Hepatocyte (in vitro differentiated cells): ENCODE data around the gene ZNF444.

ENCODE experiments used
- CTCF ChIP-seq: fragments of 200-600 bp; sonication (generic); IDR thresholded peaks from 2 replicates; pipeline ENCODE4 v1.5.1; 2016; ENCODE audit warnings: antibody characterized with exemption, mild to moderate bottlenecking; ENCODE audit not compliant: poor library complexity
- EZH2 ChIP-seq: fragments of 200-600 bp; sonication (generic); IDR thresholded peaks from 2 replicates; pipeline ENCODE4 v1.6.1; 2016; ENCODE audit warnings: antibody characterized with exemption, mild to moderate bottlenecking, borderline replicate concordance
- EZH2phosphoT487 ChIP-seq: fragments of 200-600 bp; sonication (generic); IDR thresholded peaks from one replicate; pipeline ENCODE4 v1.6.1; 2018; ENCODE audit warnings: antibody characterized with exemption, mild to moderate bottlenecking, low read depth, moderate library complexity; ENCODE audit not compliant: unreplicated experiment, severe bottlenecking

GRCh38 chr19:56174550-56174949 lies 33.5 kb downstream of the ZNF444 start:
- TF ChIP-seq CTCF (no peak), EZH2 (no peak), EZH2phosphoT487 (no peak)
